NCI-H1417 (cell line): ENCODE results near the gene PLD1.

Source experiments
- DNase-seq, 3 experiments: peaks; one replicate each; lab custom pipeline; 2025; lab: John Stamatoyannopoulos, UW

PLD1 gene

DNA sequence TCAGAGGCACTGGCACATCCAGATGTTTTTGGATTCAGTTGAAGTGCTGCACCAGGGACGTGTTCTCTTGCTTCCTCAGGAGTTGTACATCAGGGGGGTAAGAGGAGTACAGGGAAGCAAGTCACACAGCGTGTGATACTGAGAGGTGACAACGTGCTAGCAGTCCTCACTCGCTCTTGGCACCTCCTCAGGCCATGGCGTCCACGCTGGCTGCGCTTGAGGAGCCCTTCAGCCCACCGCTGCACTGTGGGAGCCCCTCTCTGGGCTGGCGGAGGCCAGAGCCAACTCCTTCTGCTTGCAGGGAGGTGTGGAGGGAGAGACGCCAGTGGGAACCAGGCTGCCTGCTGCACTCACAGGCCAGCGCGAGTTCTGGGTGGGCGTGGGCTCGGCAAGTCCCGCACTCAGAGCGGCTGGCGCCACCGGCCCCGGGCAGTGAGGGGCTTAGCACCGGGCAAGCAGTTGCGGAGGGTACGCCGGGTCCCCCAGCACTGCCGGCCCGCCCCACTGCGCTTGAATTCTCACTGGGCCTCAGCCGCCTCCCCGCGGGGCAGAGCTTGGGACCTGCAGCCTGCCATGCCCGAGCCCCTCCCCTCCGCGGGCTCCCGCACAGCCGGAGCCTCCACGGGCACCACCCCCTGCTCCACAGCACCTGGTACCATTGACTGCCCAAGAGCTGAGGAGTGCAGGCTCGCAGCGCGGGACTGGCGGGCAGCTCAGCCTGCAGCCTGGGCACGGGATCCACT is 64.5 kb downstream of the PLD1 start:
- DNase-seq: no peak

DNA sequence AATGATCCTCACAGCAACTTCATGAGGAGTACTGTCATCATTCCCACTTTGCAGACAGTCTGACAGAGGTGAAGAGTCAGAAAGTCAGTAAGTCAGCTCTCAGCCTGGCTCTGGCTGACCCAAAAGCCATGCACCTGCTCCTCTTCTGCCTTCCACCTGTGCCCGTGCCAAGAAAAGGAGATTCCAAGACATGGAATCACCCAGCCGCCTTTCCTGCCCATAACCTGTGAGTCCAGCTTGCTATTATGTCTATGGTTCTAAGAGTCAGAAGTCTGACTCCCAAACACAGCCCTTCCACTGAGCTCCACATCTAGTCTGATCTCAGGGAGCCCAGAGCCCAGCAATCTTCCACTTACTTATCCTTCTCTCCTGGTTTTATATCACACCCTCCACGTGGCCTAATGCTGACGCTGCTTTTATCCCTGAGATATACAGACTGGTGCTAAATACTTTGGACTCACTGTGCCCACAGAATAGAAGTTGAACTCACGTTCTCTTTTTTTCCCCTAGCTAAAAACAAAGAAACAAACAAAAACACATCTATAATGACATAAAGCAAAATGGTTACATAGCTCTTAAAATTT is 66.0 kb downstream of the PLD1 start:
- DNase-seq: no peak

DNA sequence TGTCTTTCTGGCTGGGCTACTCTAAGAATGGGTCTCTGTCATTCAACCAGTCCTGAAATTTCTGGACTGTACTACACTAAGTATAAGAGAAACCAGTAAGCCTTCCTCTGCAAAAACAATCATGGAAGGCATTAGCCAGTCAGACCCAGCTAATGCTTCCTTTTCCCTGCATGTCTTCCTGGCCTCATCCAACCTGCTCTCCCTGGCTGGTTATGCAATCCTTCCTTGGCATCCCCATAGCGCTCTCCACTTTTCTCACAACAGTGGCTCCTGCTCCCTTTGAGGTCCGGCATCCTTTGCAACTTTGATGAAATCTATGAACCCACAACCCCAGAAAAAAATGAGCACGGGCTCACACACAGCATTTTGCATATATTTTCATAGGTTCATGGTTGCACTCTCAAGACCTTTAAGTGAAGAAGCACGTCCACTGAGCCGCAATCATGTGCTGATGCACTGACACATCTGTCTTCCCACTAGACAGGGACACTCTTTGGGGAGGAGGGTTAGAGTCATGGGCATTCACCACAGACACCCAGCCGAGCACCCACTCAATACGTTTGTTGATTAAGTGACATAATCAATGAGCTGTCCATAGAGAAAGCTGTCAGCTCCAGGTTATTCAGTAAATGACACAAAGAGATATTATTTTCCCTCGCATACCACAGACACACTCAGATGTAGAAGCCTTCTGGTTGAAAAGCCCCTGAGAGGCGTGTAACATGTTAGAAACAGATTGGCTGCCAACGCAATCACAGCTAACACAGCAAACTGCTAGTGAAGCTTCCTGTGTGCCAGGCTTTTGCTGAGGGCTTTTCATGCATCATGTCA is 66.7 kb downstream of the PLD1 start:
- DNase-seq: no peak

DNA sequence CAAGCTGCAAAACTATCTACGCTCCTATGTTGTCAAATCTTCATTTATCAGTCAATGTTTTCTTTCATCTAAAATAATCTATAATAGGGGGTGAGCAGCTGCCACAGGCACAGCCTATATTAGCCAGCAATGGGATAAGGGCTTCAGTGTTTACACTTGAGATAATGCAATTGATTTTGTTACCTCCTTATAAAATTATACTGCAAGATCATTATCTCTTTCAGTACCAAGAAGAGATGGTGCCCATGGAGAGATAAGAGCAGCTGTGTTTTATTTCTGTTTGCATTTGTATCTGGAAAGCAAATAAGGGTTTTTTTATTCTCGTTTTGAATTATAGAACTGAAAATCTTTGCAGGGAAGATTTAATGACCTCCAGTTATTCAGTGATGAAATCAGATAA is 68.9 kb downstream of the PLD1 start:
- peak in 2 of 3 experiments; percentile 7 to 75 for DNase-seq

DNA sequence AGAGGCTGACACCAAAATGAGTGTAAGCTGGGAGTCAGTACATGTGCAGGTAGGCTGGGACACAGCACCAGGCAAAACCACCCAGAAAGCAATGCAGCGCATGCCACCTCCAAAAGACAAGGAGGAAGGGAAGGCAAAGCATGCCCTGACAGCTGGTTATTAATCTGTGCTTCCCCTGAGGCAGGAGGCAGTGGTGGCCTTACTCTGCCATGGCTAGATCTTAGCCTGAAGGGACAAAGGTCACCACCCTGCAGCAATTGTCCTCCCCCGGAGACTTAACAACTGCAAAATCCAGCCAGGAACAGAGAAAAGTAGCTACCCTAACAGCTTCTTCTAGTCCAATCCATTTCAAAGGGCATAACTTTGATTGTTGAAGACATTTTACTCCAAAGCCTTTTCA is 73.7 kb downstream of the PLD1 start:
- peak in 1 of 3 experiments; percentile 35 for DNase-seq

DNA sequence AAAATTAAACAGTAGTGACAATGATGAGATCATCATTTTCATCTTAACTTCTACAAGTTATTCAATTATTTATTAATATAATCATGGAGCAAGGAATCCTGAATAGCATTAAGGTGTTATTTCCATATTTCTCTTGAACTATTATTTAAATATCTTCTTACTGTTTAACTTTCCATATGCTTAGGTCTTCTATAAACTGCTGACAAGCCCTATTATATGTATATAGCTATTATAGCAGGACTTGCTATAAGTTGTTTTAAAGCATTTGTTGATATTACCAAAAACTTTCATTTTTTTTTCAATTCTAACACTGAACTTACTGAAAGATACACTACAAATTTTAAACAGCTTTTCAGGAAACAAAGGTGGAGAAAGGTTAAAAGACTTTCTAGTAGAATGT is 76.7 kb downstream of the PLD1 start:
- DNase-seq: no peak

DNA sequence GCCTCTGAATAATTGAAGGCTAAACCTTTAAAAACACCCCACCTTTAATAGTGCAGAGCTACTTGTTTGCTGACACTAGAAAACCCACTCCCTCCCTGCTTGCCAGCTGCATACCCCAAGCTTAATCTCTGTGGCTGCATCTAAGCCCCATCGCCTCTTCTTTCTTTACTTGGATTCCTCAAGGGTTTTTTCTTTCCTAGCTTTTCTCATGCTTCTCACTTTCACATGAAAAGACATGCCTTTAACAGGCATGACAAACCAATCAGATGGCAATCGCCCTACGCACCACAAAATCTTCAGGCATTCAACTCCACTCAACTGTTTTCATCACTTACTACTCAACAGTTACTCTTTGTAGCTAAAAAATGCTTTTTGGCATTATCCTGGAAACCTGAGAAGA is 77.5 kb downstream of the PLD1 start:
- DNase-seq: no peak

DNA sequence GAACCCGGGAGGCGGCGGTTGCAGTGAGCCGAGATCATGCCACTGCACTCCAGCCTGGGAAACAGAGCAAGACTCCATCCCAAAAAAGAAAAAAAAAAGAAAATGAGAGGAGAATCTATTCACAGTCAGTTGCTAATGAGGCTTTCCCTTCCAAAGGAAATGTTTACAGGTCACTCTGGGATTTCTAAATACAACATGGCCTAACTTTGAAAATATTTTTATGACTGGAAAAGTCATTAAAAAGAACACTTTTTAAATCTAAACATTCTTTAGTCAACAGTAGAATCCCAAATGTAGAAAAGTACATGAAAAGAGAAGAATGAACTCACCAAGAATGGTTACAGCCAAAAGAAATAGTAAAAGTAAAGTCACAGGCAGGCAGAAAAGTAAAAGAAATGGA is 78.6 kb downstream of the PLD1 start:
- DNase-seq: no peak

DNA sequence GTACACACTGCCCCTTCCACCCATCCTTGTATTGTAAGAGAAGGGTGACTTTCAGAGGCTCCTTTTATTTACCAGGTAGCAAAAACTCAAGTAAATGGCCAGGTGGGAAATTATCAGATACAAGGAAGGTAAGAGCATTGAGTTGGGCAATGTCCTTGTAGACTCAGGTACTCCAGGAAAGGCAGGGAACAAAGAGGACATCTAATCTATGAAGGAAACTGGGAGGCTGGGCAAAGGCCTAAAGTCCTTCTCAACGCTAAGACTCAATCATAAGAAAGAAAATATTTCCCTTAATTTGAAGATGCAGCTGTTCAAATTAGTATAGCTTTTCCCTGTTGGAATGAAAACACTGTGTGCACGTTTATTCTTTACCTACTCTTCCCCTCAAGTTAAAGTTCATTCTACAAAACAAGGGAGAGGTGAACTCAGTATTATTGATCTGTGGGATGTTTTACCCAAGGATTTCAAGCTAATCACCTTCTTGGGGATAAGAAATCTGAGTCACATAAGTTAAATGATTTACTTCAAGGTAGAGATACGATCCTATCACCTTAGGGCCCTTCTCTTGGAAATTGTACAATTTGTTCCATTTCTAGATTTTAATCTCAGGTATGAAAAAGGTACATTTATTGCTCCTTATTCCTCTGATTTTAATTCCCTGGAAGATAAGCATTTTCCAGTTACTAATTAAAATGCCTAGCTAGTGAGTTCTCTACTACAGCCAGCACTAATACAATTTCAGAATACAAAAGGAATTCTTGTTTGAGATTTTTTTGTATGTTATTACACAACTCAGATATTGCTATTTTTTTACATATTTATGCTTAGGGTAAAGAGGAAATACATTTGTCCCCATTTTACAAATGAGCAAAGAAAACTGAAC is 80.6 kb downstream of the PLD1 start:
- no peak for DNase-seq

DNA sequence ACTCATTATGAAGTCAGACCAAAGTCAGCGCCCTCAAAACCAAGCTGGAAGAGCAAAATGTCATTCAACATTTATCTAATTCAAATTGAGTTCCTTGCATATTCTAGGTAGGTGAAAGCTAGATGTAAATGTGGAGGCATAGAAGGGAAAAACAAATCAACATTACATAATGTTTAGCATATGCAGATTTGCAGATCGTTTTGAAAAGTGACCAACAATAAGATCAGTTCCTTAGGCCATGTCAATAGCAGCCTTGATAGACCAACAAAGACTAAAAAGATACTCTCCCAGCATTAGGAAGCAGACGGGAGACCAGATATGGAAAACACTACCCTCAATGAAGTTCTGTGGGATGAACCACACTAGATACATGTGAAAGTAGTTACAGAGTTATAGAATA is 83.0 kb downstream of the PLD1 start:
- no peak for DNase-seq

DNA sequence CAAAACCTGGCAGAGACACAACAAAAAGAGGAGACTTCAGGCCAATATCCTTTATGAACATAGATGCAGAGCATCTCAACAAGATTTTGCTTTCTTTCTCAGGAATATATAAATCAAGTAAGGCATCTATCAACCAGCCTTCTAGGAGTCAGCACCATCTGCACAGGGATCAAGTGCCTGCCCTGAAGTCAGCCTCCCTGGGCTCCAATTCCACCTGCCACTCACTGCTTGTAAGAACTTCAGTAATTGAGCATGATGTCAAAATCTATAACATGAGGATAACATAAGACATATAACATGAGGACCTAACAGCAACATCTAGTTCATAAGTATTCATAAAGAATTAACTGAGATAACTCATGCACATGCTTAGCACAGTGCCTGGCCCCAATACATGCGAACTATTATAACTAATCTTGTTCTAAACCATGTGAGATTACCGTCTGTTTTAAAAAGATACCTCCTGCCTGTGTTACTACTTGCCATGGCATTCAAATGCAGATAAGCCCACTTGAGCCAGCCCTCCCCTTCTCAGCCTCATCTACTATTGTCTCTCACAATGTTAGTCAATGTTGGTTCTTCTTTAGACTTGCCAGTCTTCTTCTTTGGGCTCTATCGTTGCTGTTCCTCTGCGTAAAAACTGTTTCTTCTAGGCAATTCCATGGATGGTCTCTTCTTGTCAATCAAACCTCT is 91.6 kb downstream of the PLD1 start:
- no peak for DNase-seq

DNA sequence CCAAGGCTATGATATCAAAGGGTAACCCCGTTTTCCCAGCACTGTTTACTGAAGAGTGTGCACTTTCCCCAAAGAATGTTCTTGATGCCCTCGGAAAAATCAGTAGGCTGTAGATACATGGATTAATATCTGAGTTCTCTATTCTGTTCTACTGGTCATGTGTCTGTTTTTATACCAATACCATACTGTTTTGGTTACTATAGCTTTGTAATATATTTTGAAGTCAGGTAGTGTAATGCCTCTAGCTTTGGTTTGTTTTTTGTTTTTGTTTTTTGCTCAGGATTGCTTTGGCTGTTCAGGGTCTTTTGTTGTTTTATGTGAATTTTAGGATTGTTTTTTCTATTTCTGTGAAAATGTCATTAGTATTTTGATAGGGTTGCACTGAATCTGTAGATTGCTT is 95.1 kb downstream of the PLD1 start:
- DNase-seq: no peak

DNA sequence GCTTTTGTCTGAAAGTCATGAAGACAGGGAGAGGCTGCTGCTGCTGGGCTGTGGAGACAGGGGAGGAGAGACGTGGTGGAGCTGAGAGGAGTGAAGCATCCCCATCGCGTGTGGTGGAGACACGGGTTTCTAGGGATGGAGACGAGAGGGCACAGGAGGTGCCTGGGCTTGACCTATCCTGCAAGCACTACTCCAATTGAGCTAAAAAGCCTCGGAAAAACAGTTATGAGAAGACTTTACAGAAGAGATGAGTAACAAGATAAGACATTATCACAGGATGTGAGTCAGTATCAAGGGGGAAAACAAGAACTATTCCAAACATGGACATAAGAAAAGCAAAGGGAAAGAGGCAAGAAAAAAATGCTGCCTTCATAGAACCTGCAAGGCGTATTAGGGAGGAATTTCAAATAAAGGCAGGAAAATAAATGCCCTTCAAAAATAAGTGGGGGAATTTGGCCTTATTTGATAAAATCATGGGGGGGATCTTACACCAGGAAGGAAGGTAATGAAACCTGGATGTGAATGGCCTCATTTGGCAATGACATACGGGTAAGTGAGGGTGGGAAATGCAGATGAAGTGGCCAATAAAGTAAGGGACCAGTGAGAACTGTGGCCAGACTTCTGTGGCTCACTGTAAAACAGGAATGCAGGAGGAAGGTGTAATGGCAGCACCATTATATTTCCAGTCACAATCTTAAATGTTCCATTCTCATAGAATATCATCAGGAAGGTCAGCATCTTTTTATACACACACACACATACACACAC is 97.9 kb downstream of the PLD1 start:
- DNase-seq: no peak

DNA sequence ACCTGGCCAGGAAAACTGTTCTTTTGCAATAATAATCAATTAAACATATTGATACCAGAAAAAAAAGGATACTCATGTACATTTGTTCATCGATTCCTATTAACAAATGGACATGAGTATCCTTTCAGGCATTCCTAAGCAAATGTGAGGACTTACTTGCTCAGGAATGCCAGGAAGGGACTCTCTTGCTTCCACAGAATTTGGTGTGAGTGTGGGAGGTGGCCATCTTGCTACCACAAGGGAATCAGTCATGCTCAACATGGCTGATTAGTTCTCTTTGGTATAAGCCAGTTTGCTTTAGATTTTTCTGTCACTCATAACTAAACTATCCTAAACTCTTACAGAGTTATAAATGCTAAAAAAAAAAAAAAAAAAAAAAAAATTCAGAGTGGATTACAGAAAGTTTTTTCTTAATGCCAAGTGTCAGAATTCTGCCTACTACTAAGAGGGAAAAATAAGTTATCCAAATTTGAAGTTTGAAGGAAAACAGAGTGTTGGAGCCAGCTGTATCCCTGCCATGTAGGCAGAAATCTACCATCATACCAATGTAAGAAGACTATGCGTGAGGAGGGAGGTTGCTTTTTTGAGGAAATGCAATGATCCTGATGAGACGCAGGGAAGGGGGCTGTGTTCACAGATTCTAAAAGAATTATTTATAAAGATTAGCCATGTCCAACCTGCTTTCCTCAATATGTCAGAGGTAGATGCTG is 98.7 kb downstream of the PLD1 start:
- DNase-seq: no peak

DNA sequence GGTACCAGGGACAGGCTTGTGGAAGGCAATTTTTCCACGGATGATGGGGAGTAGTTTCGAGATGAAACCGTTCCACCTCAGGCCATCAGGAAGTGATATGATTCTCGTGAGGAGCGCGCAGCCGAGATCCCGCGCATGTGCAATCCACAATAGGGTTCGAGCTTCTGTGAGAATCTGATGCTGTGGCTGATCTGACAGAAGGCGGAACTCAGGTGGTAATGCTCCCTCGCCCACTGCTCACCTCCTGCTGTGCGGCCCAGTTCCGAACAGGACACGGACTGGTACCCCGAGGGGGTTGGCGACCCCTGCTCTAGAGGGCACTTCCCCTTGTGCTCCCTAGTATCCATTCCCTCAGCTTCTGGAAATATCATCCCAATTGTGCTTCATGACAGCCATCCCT is 99.9 kb downstream of the PLD1 start:
- no peak for DNase-seq

DNA sequence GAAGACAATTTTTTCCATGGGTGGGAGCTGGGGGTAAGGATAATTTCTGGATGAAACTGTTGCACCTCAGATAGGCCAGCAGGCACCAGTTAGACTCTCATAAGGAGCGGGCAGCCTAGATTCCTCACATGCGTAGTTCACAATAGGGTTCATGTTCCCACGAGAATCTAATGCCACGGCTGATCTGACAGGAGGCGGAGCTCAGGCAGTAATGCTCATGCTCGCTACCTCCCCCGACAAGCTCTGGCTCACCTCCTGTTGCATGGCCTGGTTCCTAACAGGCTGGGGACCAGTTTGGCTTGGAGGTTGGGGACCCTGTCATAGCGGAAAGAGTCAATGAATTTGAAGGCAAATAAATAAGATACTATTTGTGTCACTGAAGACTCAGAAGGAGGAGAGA is 105.5 kb downstream of the PLD1 start:
- no peak for DNase-seq

DNA sequence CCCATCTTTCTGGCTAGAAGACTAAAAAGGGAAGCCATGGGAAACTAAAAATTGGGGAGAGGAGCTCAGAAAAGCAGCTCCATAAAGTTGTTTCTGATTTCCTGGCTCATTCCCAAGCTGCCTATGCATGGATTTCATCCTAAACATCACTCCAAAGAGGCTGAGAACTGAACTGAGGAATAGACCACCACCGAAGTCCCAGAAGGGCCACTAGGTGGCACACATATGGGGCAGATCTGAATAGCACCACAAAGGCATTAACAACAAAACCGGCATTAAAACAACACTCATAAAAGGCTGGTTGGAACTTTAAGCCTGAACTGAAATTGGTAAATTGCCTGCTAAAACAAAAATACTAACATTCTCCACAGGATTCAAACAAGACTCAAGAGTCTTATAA is 106.3 kb downstream of the PLD1 start:
- DNase-seq: peak; percentile 2 to 49 (median 18)

DNA sequence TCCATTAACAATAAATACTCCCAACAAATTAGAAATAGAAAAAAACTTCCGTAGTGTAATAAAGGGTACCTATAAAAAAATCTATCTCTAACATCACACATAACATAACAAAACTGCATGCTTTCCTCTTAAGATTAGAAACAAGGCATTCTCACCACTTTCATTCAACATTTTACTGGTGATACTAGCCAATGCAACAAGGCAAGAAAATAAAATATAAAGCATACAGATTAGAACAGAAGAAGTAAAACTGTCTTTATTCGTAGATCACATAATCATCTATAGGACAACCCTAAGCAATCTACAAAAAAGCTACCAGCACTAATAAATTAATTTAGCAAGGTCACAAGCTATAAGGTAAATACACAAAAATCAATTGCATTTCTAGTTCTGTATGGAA is 107.1 kb downstream of the PLD1 start:
- no peak for DNase-seq

DNA sequence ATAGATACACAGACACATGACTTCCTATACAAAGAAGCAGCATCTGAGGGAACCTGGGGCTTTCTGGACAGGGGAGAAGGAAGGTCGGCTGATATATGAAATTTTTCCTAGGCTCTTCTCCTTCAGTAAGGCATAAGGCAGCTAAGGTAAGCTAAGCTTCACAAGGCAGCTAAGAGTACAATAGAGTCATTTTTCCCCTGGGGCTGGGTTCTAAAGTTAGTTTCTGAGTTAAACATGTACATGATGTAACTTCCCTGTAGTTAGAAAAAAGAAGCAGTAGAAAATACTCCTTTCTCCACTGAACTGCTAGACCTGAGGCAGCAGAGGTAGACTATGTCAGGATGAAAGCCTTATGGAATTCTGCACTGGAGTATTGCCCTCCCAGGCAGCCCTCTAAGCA is 109.6 kb downstream of the PLD1 start:
- DNase-seq: no peak

DNA sequence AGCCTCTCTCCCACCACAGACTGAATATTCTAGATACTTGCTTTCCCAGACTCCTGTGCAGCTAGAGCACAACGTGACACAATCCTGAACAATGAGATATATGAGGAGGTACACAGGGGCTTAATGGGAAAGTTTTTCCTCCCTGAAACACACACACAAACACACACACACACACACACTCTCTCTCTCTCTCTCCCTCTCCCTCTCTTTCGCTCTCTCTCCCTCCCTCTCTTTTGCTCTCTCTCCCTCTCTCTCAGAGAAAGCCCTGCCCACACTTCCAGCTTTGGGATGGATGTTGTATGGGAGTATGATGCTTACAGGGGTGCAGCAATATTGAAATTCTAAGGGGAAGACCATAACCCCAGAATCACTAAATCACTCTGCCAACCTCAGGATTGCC is 110.1 kb downstream of the PLD1 start:
- DNase-seq: no peak
